Measurements from ENCODE around the gene ZBED5. TPM values are rescaled to one million over a fixed set of nuclear protein-coding genes. Genes with fewer than 3 reads are reported as not detected.

Gene ZBED5
- total RNA-seq, 1 donor from 2014 or later, result 52.0 TPM

DNA sequence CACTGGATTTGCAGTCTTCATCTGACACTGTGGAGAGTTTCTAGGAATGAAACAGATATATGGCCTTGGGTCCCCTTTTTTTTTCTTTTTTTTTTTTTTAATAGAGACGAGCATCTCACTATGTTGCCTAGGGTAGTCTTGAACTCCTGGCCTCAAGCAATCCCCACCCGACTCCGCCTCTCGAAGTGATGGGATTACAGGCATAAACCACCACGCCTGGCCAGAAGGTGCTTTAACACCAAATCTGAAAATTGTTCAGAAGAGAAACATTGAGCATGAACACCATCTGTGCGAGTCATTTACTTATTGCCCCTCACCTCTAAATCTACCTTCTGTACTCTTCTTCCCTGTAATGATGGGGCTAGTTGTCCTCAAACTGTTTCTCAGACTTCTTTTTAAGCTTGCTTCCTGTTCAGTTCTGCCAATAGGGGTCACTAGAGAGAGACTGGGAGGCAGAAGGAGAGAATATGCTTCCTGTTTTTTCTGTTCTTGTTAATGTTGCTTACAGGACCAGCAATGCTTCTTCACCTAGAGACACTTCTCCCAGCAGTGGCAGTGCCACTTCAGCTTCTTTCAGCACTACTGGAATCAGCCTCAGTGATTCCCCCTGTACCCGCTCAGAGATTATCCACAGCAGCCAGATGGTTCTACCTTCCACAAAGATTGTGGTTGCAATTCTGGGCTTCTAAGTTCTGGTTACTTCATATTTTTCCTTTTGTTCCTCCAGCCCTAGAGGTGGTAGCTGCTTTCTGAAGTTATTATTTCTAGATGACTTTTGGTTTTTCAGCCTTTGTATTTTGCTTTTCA, 20.8 kb upstream of the ZBED5 start:
- intact Hi-C loops (cut with micrococcal nuclease), result loop anchor here (1.0 to 2.0 kb wide), 5 partner anchors 20 to 908 kb away; partner anchors contain the start of gene ZBED5

DNA sequence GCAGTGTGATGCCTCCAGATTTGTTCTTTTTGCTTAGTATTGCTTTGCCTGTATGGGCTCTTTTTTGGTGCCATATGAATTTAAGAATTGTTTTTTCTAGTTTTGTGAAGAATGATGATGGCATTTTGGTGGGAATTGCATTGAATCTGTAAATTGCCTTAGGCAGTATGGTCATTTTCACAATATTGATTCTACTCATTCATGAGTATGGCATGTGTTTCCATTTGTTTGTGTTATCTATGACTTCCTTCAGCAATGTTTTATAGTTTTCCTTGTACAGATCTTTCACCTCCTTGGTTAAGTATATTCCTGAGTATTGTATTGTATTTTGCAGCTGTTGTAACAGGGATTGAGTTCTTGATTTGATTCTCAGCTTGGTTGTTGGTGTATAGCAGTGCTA, 18.3 kb upstream of the ZBED5 start:
- intact Hi-C loops (cut with micrococcal nuclease), result no loop called here

DNA sequence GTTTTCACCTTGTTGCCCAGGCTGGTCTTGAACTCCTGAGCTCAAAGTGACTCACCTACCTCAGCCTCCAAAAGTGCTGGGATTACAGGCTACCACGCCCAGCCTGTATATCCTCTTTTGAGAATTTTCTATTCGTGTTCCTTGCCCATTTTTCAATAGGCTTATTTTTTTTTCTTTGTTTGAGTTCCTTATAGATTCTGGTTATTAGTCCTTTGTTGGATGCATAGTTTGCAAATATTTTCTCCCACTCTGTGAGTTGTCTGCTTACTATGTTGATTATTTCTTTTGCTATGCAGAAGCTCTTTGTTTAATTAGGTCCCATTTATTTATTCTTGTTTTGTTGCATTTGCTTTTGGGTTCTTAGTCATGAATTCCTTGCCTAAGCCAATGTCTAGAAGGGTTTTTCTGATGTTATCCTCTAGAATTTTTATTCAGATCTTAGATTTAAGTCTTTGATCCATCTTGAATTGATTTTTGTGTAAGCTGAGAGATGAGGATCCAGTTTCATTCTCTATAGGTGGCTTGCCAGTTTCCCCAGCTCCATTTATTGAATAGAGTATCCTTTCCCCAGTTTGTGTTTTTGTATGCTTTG, 17.7 kb upstream of the ZBED5 start:
- intact Hi-C loops (cut with micrococcal nuclease), result no loop called here

GRCh38 chr11:10872097-10872496, 14.2 kb upstream of the ZBED5 start:
- intact Hi-C loops (cut with micrococcal nuclease), result no loop called here

- intact Hi-C loops (cut with micrococcal nuclease), result no loop called here
Measured at GRCh38 chr11:10868352-10868751, 10.5 kb upstream of the ZBED5 start.

- intact Hi-C loops (cut with micrococcal nuclease), result no loop called here
Measured at GRCh38 chr11:10866893-10867331, 9.1 kb upstream of the ZBED5 start.

DNA sequence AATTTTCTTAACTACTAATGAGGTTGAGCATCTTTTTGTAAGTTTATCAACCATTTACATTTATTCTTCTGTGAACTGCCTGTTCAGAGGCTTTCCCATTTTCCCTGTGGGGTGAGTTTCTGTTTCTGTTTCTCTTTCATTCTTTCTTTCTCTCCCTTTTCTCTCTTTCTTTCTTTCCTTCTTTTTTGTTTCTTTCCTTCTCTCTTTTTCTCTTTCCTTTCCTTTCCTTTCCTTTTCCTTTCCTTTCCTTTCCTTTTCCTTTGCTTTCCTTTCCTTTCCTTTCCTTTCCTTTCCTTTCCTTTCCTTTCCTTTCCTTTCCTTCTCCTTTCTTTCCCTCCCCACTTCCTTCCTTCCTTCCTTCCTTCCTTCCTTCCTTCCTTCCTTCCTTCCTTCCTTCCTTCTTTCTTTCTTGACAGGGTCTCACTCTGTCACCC, 8.0 kb upstream of the ZBED5 start:
- intact Hi-C loops (cut with micrococcal nuclease), result no loop called here

DNA sequence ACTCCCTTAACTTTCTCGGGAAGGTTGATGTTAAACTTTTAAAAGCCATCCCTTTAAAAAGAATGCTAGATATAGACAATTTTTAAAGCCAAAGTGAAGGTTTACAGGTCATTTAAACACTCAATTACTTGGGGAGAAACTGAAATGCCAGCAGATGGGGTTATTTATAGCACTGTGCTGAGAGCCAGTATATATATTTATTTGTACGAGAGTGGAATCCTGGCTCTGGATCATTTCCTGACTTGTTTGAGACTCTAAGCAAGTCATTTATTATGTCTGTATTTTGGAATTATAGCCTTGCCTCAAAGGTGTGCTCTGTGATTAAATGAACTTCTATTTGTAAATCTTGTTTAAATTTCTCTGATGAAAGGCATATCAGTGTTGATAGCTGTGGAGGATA, 6.8 kb upstream of the ZBED5 start:
- intact Hi-C loops (cut with micrococcal nuclease), result no loop called here

GRCh38 chr11:10862446-10862845, 4.6 kb upstream of the ZBED5 start:
- intact Hi-C loops (cut with micrococcal nuclease), result no loop called here

DNA sequence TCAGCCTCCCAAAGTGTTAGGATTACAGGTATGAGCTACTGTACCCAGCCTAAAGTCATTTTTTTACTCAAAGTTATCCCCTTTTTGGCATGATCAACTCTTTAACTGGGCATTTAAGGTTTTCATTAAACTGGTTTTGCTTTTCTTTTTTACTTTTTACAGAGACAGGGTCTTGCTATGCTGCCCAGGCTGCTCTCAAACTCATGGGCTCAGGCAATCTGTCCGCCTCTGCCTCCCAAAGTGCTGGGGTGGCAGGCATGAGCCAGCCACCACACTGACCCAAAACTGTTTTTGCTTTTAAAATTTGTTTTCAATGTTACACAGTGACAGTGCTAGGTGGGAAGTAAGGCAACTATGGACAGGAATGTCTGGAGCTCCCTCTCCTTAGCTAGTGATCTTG, 3.9 kb upstream of the ZBED5 start:
- intact Hi-C loops (cut with micrococcal nuclease), result no loop called here

- intact Hi-C loops (cut with micrococcal nuclease), result no loop called here
Measured at GRCh38 chr11:10861047-10861446, 3.2 kb upstream of the ZBED5 start.

- intact Hi-C loops (cut with micrococcal nuclease), result loop anchor here (1.0 to 5.0 kb wide), 13 partner anchors 20 to 1396 kb away; partner anchors contain the start of genes CTR9, GALNT18, RNF141 and ZNF143
Measured at GRCh38 chr11:10858439-10859325, 829 bp upstream of the ZBED5 start.

DNA sequence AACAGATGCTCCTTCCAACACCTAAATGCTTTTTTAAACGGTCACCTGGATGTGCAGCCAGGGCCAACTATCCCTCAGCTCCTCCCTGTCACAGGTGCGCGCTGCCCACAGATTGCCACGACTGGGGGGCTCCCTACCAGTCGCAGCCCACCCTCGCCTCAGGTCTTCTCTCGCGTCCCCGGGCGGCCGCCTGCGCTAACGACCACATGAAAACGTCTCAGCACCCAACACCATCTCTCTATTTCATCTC, 469 bp downstream of the ZBED5 start:
- intact Hi-C loops (cut with micrococcal nuclease), result loop anchor here (5.0 kb wide), 6 partner anchors 170 to 1395 kb away; partner anchors contain the start of genes GALNT18 and ZNF143

GRCh38 chr11:10856689-10857458, 979 bp downstream of the ZBED5 start:
- intact Hi-C loops (cut with micrococcal nuclease), result loop anchor here (5.0 kb wide), 6 partner anchors 170 to 1395 kb away; partner anchors contain the start of genes GALNT18 and ZNF143

DNA sequence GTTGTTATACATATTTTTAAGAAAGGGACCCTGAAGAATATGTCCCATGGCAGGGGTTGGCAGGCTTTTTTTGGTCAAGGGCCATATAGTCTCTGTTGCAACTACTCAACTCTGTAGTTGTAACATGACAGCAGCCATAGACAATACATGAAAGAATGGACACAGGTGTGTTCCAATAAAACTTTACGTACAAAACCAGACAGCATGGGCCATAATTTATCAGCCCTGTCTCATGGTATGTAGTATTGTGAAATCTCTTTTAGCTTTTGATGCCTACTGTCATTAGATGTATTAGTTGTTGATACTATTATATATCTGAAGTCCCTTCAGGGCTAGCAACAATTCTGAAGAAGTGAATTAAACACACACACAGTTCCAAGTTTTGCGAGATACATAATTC, 2.6 kb downstream of the ZBED5 start:
- intact Hi-C loops (cut with micrococcal nuclease), result loop anchor here (5.0 kb wide), 6 partner anchors 172 to 1393 kb away; partner anchors contain the start of genes GALNT18 and ZNF143

GRCh38 chr11:10847960-10848860, 9.6 kb downstream of the ZBED5 start:
- intact Hi-C loops (cut with micrococcal nuclease), result no loop called here

GRCh38 chr11:10846660-10847059, 11.2 kb downstream of the ZBED5 start:
- intact Hi-C loops (cut with micrococcal nuclease), result no loop called here

DNA sequence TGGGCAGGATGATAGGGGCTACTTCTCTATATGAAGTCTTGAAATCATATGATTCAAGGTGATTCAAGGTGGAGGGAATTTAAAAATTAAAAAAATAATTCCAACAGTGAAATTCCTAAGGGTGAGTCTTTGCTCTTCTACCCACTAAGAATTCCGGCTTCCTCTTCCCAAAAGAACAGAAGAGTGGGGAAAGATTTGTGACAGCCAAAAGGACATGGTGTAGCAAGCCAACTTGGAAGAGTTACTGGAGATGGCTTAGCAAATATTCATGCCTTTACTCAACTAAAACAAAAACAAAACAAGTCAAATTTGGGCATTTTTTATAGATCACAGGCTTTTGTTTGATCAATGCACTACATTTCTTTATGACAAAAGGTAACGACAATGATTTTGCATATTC, 12.3 kb downstream of the ZBED5 start:
- intact Hi-C loops (cut with micrococcal nuclease), result no loop called here

DNA sequence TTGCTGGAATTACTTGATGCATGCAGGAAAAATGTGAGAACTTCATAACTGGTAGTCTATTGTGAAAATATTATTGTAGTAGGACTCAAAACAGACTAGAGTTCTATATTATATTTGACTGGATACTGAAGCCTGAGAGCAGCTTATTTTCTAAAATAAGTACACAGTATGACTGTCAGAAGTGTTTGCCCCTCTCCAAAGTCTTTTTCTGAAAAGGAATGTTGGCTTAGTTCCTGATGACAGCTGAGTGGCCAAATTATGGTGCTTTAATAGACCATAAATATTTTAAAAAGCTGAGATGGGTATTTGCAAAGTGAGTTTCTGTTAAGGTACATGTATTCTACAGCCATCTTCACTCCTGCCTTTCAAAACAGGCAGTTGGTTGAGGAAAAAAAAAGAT, 13.1 kb downstream of the ZBED5 start:
- intact Hi-C loops (cut with micrococcal nuclease), result no loop called here

GRCh38 chr11:10844356-10844755, 13.5 kb downstream of the ZBED5 start:
- intact Hi-C loops (cut with micrococcal nuclease), result no loop called here
